ENCODE data around the gene CYBA. TPM values are rescaled to one million over a fixed set of nuclear protein-coding genes. Genes with fewer than 3 reads are reported as not detected.
"Not testable (repeated sequence)": the region's sequence is repeated elsewhere in the genome, so short reads cannot be mapped to it uniquely, and the experiment has no call there.

Gene CYBA
- total RNA-seq, 2 donors from 2014 or later: 242 to 290 TPM

- no peaks in the 10 kb centered on the region for H3K27me3 Mint-ChIP-seq
- H3K9me3 Mint-ChIP-seq: no peaks in the 10 kb centered on the region
- peaks cover 65% of the 10 kb centered on the region for H3K36me3 Mint-ChIP-seq (ENCODE audit: low read depth)
- no peak overlapping the region for H3K4me3 Mint-ChIP-seq
- peak overlapping the region; percentile 84 for H3K27ac Mint-ChIP-seq
- no peak for ATAC-seq (replicated peaks)
- H3K4me1 Mint-ChIP-seq: peaks cover 20% of the 10 kb centered on the region
Observed at GRCh38 chr16:88614818-88615580, 35.9 kb downstream of the CYBA start.

- H3K9me3 Mint-ChIP-seq: no peaks in the 10 kb centered on the region
- no peak for ATAC-seq (replicated peaks)
- H3K27ac Mint-ChIP-seq: peak overlapping the region; percentile 32
- H3K4me3 Mint-ChIP-seq: no peak overlapping the region
- no peaks in the 10 kb centered on the region for H3K27me3 Mint-ChIP-seq
- peaks cover 65% of the 10 kb centered on the region for H3K36me3 Mint-ChIP-seq (ENCODE audit: low read depth)
- peaks cover 14% of the 10 kb centered on the region for H3K4me1 Mint-ChIP-seq
Observed at GRCh38 chr16:88613911-88614817, 36.7 kb downstream of the CYBA start.

- no peaks in the 10 kb centered on the region for H3K27me3 Mint-ChIP-seq
- peaks cover 69% of the 10 kb centered on the region for H3K36me3 Mint-ChIP-seq (ENCODE audit: low read depth)
- no peaks in the 10 kb centered on the region for H3K9me3 Mint-ChIP-seq
- H3K4me3 Mint-ChIP-seq: no peak overlapping the region
- peaks cover 14% of the 10 kb centered on the region for H3K4me1 Mint-ChIP-seq
- no peak for ATAC-seq (replicated peaks)
- H3K27ac Mint-ChIP-seq: peak overlapping the region; percentile 32
Observed at GRCh38 chr16:88613293-88613692, 37.6 kb downstream of the CYBA start.

- Mint-ChIP-seq H3K27me3 (no peaks in the 10 kb centered on the region), H3K27ac (peak overlapping the region; percentile 65), H3K36me3 (ENCODE audit: low read depth) (peaks cover 91% of the 10 kb centered on the region), H3K4me1 (peaks cover 21% of the 10 kb centered on the region), H3K9me3 (no peaks in the 10 kb centered on the region), H3K4me3 (no peak overlapping the region)
- ATAC-seq (replicated peaks): no peak
Observed at GRCh38 chr16:88610909-88611812, 39.7 kb downstream of the CYBA start.

- no peak overlapping the region for H3K27ac Mint-ChIP-seq
- no peaks in the 10 kb centered on the region for H3K9me3 Mint-ChIP-seq
- no peak for ATAC-seq (replicated peaks)
- no peaks in the 10 kb centered on the region for H3K27me3 Mint-ChIP-seq
- peaks cover 18% of the 10 kb centered on the region for H3K4me1 Mint-ChIP-seq
- no peak overlapping the region for H3K4me3 Mint-ChIP-seq
- H3K36me3 Mint-ChIP-seq (ENCODE audit: low read depth): peaks cover 94% of the 10 kb centered on the region
Observed at GRCh38 chr16:88610080-88610479, 40.8 kb downstream of the CYBA start.

- peaks cover 17% of the 10 kb centered on the region for H3K4me1 Mint-ChIP-seq
- H3K27me3 Mint-ChIP-seq; H3K4me3 Mint-ChIP-seq; H3K9me3 Mint-ChIP-seq; ATAC-seq (replicated peaks); H3K27ac Mint-ChIP-seq: not testable (repeated sequence)
- H3K36me3 Mint-ChIP-seq (ENCODE audit: low read depth): peaks cover 93% of the 10 kb centered on the region
Observed at GRCh38 chr16:88609426-88609825, 41.4 kb downstream of the CYBA start.

- no peaks in the 10 kb centered on the region for H3K9me3 Mint-ChIP-seq
- H3K27me3 Mint-ChIP-seq: no peaks in the 10 kb centered on the region
- no peak for ATAC-seq (replicated peaks)
- no peak overlapping the region for H3K4me3 Mint-ChIP-seq
- peaks cover 92% of the 10 kb centered on the region for H3K36me3 Mint-ChIP-seq (ENCODE audit: low read depth)
- H3K4me1 Mint-ChIP-seq: peaks cover 14% of the 10 kb centered on the region
- peak overlapping the region; percentile 24 for H3K27ac Mint-ChIP-seq
Observed at GRCh38 chr16:88608076-88608475, 42.8 kb downstream of the CYBA start.

GRCh38 chr16:88606148-88606757 is 44.6 kb downstream of the CYBA start:
- peaks cover 94% of the 10 kb centered on the region for H3K36me3 Mint-ChIP-seq (ENCODE audit: low read depth)
- no peak for ATAC-seq (replicated peaks)
- no peak overlapping the region for H3K27ac Mint-ChIP-seq
- no peak overlapping the region for H3K4me3 Mint-ChIP-seq
- H3K4me1 Mint-ChIP-seq: peaks cover 12% of the 10 kb centered on the region
- no peaks in the 10 kb centered on the region for H3K27me3 Mint-ChIP-seq
- no peaks in the 10 kb centered on the region for H3K9me3 Mint-ChIP-seq

- H3K4me3 Mint-ChIP-seq: no peak overlapping the region
- no peak for ATAC-seq (replicated peaks)
- no peak overlapping the region for H3K27ac Mint-ChIP-seq
- no peaks in the 10 kb centered on the region for H3K9me3 Mint-ChIP-seq
- H3K27me3 Mint-ChIP-seq: no peaks in the 10 kb centered on the region
- peaks cover 7% of the 10 kb centered on the region for H3K4me1 Mint-ChIP-seq
- H3K36me3 Mint-ChIP-seq (ENCODE audit: low read depth): peaks cover 94% of the 10 kb centered on the region
Observed at GRCh38 chr16:88605186-88606147, 45.4 kb downstream of the CYBA start.

GRCh38 chr16:88602091-88602490 is 48.8 kb downstream of the CYBA start:
- no peak for ATAC-seq (replicated peaks)
- H3K9me3 Mint-ChIP-seq: no peaks in the 10 kb centered on the region
- no peaks in the 10 kb centered on the region for H3K27me3 Mint-ChIP-seq
- H3K4me3 Mint-ChIP-seq: no peak overlapping the region
- no peaks in the 10 kb centered on the region for H3K4me1 Mint-ChIP-seq
- H3K27ac Mint-ChIP-seq: peak overlapping the region; percentile 61
- peaks cover 94% of the 10 kb centered on the region for H3K36me3 Mint-ChIP-seq (ENCODE audit: low read depth)

GRCh38 chr16:88601313-88602036 is 49.4 kb downstream of the CYBA start:
- H3K36me3 Mint-ChIP-seq (ENCODE audit: low read depth): peaks cover 94% of the 10 kb centered on the region
- no peak overlapping the region for H3K4me3 Mint-ChIP-seq
- H3K9me3 Mint-ChIP-seq: no peaks in the 10 kb centered on the region
- ATAC-seq (replicated peaks): peak; percentile 38
- peak overlapping the region; percentile 61 for H3K27ac Mint-ChIP-seq
- no peaks in the 10 kb centered on the region for H3K27me3 Mint-ChIP-seq
- no peaks in the 10 kb centered on the region for H3K4me1 Mint-ChIP-seq

GRCh38 chr16:88600539-88600896 is 50.3 kb downstream of the CYBA start:
- no peak for ATAC-seq (replicated peaks)
- Mint-ChIP-seq H3K27ac (no peak overlapping the region), H3K36me3 (ENCODE audit: low read depth) (peaks cover 92% of the 10 kb centered on the region), H3K27me3 (no peaks in the 10 kb centered on the region), H3K4me3 (no peak overlapping the region), H3K9me3 (no peaks in the 10 kb centered on the region), H3K4me1 (peaks cover 4% of the 10 kb centered on the region)

Data from activated T-helper 17 cell treated with anti-CD3 and anti-CD28 coated beads, Interleukin-2, amount 50 U/mL, for 72 hours (primary cell).